SKM-1 (cell line): ENCODE data around the gene USH2A.

Experiments
- DNase-seq: peaks from one replicate; lab custom pipeline; 2025; ENCODE audit not compliant: unreplicated experiment; lab: John Stamatoyannopoulos, UW

USH2A gene

DNA sequence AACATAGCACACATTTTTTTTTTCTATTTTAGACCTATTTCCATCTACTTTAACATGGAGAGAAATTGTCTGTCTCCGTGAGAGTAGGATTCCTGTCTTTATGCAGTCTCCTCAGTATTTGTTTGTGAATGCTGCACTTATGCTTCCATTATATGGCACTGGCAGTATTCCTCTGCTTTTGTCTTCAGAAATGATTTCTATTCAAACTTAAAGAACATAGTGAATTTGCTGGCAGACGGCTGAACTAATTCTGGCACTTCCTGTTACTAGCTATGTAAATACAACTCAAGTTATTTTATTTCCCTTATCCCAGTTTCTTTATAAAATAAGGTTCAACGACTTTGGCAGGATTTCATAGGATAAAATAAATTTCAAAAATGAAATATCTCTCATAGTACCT, 810.9 kb downstream of the USH2A start:
- DNase-seq, result no peak

DNA sequence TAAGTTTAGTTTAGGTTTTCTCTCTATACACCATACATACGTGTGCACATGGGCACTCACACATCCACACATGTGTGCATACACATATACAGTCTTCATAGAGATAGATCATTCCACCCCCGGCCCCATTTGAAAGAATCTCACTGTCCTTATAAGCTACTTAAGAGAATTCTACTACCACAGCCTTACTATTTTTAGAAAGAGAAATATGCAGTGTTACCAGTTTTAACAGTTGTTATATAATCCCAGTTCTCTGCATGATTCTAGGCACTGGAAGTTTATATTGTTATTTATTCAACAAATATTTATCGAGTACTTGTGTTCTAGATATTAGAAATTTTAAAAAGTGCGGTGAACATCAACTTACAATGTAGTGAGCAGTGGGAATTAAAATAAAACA, 814.6 kb downstream of the USH2A start:
- no peak for DNase-seq

DNA sequence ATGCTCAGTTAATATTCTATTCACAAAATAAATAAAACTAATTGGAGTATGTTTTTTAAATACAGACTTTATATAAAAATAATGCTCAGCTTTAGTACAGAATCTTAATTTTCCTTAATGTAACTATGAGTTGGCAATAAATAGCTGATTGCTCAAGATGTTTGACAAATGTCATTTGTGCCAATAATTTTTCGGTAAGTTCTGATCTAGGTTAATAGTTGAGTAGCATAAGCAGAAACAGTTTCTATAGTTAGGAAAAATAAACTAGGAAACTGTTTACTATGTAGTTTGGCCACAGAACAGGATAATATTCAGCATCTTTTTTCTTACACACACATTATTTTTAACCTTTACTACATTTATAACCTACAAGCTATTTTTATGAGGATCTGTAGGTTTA, 815.8 kb downstream of the USH2A start:
- DNase-seq, result no peak

DNA sequence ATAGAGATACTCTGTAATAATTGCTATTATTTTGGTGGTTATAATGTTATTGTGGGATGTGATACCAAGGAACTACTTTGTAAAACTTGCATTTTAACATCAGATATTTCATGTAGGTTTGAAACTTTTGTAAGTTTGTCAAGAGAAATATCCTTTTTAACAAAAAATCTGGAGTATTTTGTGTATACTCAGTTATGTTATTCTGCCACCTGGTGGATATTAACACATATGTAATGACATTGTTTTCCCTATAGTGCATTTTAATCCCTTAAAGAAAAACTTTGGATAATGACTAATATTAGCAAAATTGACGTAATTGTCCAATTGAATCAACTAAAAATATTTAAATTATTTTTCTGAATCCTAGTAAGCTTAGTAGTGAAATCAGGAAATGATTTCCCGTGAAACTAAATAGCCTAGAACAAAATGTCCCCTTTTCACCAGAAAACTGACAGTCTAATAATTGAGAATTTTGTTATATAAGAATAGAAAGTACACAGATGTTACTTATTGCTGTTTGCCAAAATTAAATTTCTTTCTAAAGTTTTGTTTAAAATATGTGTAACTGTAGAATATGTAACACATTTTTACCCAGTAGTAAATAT, 816.6 kb downstream of the USH2A start:
- DNase-seq, result no peak

DNA sequence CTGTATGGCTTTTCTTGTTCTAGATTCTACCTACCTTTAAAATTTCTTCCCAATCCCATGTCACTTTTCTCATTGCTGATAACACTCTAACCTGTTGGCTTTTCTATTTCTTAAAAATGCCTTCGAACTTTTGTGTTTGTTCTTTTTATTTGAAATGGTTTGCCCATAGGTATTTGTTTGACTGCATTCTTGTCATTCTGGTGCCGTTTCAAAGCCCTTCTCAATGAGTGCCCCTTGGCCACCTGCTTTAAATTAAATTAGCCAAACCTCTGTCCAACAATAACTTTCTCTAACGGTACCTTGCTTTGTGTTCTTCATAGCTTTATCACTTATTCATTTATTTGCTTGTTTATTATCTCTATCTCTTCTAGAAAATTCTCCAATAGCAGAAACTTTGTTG, 817.2 kb downstream of the USH2A start:
- DNase-seq, result no peak

DNA sequence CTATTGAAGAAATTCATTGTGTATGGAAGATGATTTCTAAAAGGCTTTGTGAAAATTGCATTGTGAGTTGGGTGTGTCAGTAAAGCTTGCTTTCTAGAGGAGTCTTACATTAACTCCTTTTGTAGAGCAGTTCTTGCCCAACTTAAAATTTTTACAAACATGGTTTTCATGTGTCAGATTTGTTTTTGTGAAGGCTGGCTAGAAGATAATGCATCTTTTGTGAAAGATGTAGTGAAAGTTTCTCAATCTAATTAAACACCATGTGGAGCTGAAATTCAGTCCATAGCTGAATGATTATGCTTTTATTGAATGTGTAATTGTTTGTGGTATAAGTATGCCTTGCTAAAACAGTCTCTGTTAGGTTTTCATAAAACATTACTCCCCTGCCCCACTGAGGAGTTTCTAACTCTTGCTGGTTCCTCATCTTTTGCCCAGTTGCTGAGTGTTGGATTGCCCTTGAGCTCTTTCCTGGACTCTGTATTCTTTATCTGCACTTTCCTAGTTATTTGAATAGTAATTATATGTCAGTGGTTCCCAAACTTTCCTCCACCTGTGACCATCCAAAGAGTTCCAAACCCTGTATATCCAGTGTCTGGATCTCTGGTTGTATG, 818.1 kb downstream of the USH2A start:
- no peak for DNase-seq

DNA sequence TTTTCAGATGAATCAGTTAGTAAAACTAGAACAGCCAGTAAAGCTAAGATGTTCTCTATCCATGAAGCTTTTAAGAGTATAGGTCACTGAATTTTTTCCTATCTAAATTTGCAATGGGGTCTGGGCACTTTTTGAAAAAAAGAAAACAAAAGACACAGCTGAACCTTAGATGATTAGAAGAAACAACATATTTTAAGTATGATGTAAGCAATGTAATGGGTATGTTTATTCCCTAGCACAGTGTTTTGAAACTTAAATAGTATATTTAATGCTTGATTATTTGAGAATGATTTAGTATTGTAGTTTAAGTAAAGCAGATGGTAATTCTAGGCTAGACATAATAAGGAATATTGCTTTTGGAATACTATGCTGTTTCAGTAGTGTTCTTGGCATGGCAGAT, 819.9 kb downstream of the USH2A start:
- DNase-seq, result no peak

DNA sequence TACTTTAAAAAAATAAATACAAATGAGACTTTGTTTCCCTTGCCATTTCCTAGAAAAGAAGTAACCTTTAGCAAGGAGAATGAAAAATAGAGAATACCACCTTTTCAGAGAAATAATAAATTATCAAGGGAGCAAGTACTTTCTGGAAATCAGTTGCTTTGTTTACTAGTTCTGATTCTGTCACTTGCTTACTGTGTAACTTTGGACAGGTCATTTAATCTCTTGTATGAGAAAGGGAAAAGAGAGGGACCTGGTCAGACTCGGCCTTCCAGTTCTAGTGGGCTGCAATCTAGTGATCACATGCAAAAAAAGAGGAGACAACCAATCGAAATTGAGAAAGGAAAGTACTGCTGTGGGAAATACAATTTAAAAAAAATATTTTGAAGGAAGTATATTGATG, 822.0 kb downstream of the USH2A start:
- DNase-seq, result no peak

DNA sequence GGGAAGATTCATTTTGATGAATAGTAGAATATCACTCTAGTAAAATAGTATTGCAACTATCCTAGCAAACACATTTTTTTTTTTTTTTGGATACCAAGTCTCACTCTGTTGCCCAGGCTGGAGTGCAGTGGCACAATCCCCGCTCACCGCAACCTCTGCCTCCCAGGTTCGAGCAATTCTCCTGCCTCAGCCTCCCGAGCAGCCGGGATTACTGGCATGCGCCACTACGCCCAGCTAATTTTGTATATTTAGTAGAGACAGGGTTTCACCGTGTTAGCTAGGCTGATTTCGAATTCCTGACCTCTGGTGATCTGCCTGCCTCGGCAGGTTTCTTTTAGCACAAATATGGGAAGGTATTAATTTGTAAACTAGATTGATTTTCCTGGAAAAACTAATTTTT, 822.4 kb downstream of the USH2A start:
- no peak for DNase-seq

DNA sequence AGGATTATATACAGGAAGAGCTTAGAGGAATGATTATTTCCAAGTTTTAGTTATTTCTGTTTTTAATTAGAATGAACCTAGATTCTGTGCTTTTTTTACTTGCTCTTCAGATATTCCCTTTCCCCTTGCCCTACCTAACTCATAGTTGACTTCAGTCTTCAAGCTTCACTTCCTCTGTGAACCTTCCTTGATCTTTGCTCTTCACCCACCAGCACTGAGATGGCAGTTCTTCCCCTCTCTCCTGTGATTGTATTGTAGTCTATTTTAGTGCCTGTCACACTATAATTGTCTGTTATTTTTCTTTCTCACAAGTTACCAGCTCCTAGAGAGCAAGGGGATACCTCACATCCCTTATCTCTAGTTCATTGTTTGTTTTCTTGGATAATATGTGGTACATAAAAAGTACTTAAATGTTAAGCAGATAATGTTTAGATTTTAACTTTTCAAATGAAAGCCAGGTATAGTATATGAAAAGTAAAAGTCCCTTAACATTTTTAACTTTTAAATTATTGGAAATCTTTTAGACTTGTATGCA, 822.9 kb downstream of the USH2A start:
- no peak for DNase-seq

DNA sequence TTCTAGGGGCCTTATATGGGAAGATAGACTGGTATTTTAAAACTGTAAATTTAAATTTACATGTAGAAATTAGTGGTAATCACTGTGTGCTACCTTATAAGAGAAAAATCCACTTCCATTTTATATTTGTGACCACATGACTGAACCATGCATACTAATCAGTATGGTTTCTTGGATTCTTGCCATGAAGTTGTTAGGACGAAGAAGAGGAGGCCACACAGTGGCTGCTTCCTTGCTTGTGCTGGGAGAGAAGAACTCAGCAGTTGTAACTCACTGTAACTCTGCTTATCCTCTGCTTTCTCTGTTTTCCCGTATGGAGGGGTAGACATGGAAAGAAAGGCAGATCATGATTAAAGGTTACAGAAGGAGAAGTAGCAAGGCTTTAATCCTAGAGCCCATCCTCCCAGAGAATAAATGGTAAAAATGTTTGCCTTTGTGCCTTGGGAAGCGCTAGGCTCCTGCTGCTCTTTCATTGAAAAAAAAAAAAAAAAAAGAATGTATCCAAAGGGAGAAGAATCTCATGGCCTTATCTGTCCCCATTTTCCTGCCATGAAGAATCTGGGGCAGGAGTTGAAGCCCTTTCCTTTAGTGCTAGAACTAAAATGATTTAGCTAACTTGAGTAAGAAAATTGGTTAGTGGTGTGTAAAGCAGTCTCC, 823.7 kb downstream of the USH2A start:
- DNase-seq, result no peak

DNA sequence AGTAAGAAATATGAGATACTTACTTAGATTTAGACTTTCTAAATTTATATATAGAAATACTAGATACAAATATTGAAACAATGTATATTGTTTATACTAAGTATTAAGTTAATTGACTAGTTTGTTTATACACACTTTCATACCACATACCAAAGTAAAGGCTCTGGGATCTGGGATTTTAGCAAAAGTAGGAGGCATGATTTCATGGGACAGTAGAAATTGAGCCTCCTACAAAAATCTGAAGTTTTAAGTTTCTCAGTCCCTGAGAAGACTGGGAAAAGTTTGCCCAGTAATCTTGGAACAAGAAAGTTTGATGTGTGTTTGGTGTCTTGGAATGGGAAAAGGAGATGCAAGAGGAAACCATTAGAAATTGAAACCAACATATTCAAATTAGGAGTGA, 825.3 kb downstream of the USH2A start:
- DNase-seq, result no peak

DNA sequence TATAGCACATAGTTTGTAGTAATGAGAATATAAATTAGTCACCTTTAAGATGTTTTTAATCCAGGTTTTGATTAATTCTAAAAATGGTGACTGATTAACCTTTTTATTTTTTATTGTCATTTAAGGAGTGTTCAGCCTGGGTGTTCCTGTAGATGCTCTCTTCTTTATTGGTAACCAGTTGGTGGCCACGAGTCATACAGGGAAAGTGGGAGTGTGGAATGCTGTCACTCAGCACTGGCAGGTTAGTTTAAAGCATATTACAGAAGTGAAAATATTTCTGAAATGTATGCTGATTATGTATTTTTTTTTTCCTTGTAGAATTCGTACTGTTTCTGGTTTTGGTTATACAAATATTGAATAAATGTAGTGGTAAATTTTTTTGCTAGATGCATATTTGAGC, 828.0 kb downstream of the USH2A start:
- no peak for DNase-seq

DNA sequence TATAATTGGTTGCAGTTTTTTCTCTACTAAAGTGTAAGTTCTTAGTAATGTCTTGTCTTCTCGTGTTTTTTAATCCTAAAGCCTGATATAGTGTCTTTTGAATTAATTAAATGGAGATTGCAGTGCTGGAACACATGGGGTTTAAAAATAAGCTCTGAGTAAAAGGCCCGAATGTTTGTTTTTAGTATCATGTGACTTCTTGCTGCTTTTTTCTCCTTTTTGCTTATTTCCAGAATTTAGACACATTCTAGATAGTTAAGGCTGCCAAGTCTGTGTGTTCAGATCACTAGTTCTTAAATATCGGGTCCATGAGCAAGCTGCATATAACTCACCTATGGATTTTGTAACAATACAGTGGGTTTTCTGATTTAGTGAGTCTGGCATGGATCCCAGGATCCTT, 828.6 kb downstream of the USH2A start:
- DNase-seq, result no peak

DNA sequence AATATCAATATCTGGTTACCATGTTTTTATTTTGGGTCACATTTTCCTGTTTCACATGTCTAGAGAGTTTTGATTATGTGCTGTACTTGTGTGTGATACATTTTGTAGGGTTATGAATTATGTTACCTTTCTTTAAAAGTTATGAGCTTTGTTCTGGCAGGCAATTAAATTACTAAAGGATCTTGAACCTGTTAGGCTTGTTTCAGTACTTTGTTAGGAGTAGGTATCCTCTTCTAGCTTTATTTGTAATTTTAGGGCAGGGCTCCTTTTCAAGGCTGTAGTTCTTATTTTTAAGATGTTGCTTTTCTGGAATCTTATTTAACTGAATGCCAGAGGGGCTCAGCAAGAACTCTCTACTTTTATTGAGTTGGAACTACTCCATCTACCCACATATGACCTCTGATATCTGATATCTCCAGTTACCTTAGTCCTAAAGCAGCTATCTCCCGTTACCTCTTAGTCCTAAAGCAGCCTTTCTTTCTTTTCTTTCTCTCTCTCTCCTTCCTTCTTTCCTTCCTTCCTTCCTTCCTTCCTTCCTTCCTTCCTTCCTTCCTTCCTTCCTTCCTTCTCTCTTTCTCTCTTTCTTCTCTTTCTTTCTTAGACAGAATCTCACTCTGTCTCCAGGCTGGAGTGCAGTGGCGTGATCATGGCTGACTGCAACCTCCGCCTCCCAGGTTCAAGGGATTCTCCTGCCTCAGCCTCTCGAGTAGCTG, 832.3 kb downstream of the USH2A start:
- DNase-seq, result no peak

DNA sequence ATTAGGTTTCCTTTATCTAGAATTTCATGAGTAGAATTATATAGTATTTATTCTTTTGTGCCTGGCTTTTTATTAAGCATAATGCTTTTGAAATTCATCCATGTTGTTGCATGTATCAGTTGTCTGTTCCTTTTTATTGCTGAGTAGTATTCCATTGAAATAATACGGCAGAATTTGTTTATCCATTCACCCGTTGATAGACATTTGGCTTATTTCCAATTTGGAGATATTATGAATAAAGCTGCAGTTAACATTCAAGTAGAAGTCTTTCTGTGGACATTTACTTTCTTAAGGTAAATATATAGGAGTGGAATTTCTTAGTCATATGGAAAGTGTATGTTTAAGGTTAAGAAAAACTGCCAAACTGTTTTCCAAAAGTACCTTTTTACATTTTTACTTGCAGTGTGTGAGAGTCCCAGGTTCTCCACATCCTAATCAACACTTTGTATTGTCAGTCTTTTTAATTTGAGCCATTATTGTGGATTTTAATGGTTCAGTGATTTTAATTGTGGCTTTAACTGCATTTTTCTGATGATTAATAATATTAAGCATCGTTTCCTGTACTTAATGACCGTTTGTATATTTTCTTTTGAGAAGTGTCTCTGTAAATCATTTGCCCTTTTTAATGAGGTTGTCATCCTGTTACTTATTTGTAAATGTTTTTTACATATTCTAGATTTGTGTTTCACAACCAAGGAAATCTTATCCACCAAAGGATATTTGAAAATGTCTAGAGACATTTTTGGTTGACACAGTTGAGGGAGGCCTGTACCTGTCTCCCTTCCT, 833.4 kb downstream of the USH2A start:
- DNase-seq, result no peak

DNA sequence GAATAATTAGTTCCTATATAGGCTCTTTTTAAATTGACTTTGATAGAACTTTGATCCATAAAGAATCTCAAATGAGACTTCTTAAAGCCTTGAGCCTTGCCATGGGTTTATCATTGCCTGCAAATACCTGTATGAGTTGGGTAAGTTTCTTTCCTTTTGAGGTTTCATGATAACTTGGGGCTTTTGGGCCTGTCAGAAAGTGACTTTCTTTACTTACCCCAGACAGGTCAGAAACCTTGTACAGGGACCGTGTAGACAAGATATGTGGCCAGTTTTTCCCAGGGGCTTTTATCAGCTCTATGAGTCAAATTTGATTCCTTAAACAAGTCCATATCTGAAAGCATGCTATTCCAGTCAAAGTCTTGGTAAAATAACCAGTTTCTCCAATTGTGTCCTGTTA, 838.9 kb downstream of the USH2A start:
- no peak for DNase-seq

DNA sequence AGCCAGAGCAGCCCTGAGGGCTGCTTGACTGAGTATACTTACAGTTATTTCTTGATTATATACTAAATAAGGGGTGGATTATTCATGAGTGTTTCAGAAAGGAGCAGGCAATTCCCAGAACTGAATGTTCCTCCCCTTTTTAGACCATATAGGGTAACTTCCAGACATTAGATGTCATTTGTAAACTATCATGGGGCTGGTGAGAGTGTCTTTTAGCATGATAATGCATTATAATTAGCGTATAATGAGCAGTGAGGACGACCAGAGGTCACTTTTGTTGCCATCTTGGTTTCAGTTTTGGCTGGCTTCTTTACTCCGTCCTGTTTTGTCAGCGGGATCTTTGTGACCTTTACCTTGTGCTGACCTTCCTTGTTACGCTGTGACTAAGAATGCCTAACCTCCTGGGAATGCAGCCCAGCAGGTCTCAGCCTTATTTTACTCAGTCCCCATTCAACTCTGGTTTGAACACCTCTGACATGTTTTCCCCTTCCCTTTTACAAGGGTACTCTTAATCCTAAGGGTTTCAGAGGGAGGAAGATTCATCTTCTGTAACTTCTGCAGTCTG, 840.0 kb downstream of the USH2A start:
- DNase-seq, result no peak

DNA sequence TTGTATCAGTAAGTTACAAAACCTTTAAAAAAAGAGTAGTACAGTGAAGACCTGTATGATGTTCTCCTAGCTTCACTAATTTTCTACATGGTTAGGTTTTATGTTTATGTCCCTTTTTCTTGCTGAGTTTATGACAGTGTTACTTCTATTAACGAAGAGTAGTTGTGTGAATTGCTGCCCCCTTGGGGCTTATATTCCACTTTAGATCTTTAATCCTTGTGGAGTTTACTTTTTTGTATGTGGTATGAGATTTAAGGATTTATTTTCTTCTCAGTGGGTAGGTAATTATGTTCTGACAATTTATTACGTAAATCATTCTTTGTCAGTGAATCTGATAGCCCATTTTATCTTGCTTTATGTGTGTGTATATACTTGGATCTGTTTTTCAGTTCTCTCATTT, 841.4 kb downstream of the USH2A start:
- DNase-seq, result no peak
